ENCODE data around the gene ANAPC1. TPM values are rescaled to one million over a fixed set of nuclear protein-coding genes. Genes with fewer than 3 reads are reported as not detected.

ANAPC1 gene
- total and polyA plus RNA-seq, 10 of the 15 experiments (the other 5 are each of a cell fraction or from before 2014, with no cell fraction given) = 10.0 to 108 (median 53.6) TPM

DNA sequence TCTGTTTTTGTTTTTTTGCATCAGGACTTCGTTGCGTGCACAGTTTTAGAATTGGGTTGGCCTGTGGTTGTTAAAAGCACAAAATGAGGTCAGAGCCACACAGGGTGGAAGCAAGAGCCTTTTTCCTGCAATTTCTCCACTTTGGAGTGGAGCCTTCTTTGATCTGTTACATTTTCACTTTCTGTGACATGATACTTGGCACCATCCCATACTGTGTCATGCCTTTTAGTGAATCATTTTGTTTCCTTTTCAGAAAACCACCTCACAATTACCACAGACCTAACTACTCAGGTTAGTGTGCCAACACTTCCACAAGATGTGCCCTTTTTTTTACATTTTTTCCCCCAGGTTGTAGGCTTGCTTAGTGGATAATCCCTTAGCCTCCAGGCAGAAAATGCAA, 46.9 kb upstream of the ANAPC1 start:
- Histone ChIP-seq H3K36me3 (ENCODE audit: control insufficient read depth in 2 of 2, insufficient read depth in 2 of 2, low read length in 1 of 2) (no peaks in the 10 kb centered on the region; a peak in 1 of 4 replicates), H3K9ac (ENCODE audit: control insufficient read depth, insufficient read depth, low read length) (no peak overlapping the region), H3K79me2 (ENCODE audit: control insufficient read depth, insufficient read depth, low read length) (no peaks in the 10 kb centered on the region), H2AFZ (ENCODE audit: control insufficient read depth, low read depth, low read length) (no peak overlapping the region), H3K4me3 (no peak overlapping the region), H3K27me3 (replicated peaks in 1 of 2; ENCODE audit: control insufficient read depth in 2 of 2, insufficient read depth in 2 of 2, low read length in 1 of 2) (no peaks in the 10 kb centered on the region), H3K4me1 (ENCODE audit: control insufficient read depth, insufficient read depth, low read length) (no peaks in the 10 kb centered on the region), H3K27ac (ENCODE audit: control insufficient read depth, insufficient read depth) (no peak overlapping the region), H3K9me3 (replicated peaks; ENCODE audit: control insufficient read depth, insufficient read depth, low read length) (no peaks in the 10 kb centered on the region), H4K20me1 (ENCODE audit: control insufficient read depth, insufficient read depth) (no peaks in the 10 kb centered on the region), H3K4me2 (ENCODE audit: control insufficient read depth, insufficient read depth) (no peak overlapping the region)
- SMC1A ChIA-PET (ENCODE audit: uncharacterized antibody, unreplicated experiment) = interaction anchor here (1.5 kb wide), 1 partner anchor 19 kb away, joined by 3 read pairs; no protein-coding TSS in a partner anchor
- in situ Hi-C loops (cut with MboI) = no loop called here
- RAD21 ChIA-PET (ENCODE audit: unreplicated experiment) = interaction anchor here (1.7 kb wide), 1 partner anchor 31 kb away, joined by 4 read pairs; no protein-coding TSS in a partner anchor
- CTCF ChIA-PET = interaction anchor here (0.8 kb wide), 1 partner anchor 20 kb away, joined by 4 read pairs; no protein-coding TSS in a partner anchor
- intact Hi-C loops (cut with micrococcal nuclease; ENCODE audit: unreplicated experiment) = no loop called here
- FAIRE-seq = no peak
- BruUV-seq (replicated peaks) = no TSS peak
- POLR2A ChIA-PET = no interaction called here
- DNase-seq (ENCODE audit: low read depth, low spot score) = peak; percentile 1
- ATAC-seq = peak; percentile 88
- 0% methylated on average over 2 of the region's 2 CpGs for WGBS (ENCODE audit: insufficient coverage, insufficient replicate concordance, low lambda C conversion rate, missing lambda C conversion rate)
- TF ChIP-seq STAT3 (IDR thresholded peaks at IDR 0.05; ENCODE audit: low read depth, low read length) = no peak
- TF ChIP-seq EED (IDR thresholded peaks at IDR 0.05; ENCODE audit: low read depth) = peak; percentile 62
- TF ChIP-seq, protein P1, sequence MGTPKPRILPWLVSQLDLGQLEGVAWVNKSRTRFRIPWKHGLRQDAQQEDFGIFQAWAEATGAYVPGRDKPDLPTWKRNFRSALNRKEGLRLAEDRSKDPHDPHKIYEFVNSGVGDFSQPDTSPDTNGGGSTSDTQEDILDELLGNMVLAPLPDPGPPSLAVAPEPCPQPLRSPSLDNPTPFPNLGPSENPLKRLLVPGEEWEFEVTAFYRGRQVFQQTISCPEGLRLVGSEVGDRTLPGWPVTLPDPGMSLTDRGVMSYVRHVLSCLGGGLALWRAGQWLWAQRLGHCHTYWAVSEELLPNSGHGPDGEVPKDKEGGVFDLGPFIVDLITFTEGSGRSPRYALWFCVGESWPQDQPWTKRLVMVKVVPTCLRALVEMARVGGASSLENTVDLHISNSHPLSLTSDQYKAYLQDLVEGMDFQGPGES (IDR thresholded peaks at IDR 0.05) = no peak
- TF ChIP-seq, protein P2, sequence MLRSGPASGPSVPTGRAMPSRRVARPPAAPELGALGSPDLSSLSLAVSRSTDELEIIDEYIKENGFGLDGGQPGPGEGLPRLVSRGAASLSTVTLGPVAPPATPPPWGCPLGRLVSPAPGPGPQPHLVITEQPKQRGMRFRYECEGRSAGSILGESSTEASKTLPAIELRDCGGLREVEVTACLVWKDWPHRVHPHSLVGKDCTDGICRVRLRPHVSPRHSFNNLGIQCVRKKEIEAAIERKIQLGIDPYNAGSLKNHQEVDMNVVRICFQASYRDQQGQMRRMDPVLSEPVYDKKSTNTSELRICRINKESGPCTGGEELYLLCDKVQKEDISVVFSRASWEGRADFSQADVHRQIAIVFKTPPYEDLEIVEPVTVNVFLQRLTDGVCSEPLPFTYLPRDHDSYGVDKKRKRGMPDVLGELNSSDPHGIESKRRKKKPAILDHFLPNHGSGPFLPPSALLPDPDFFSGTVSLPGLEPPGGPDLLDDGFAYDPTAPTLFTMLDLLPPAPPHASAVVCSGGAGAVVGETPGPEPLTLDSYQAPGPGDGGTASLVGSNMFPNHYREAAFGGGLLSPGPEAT (IDR thresholded peaks at IDR 0.05; ENCODE audit: low read depth) = peak; percentile 46; the same call in 1 of the 2 replicates
- no peak for TF ChIP-seq ZZZ3 (IDR thresholded peaks at IDR 0.05; ENCODE audit: control insufficient read depth, insufficient read length, low read depth)
- TF ChIP-seq ATF7 (IDR thresholded peaks at IDR 0.05; ENCODE audit: low read depth) = peak; percentile 53; the same call in 1 of the 2 replicates
- no peak for TF ChIP-seq CHD2 (IDR thresholded peaks at IDR 0.05; ENCODE audit: borderline replicate concordance, low read depth, low read length)
- no peak for TF ChIP-seq MTA3 (IDR thresholded peaks at IDR 0.05; ENCODE audit: borderline replicate concordance, low read length)
- TF ChIP-seq NFYA (IDR thresholded peaks at IDR 0.05; ENCODE audit: borderline replicate concordance, low read depth, low read length) = no peak
- no peak for TF ChIP-seq RCOR1 (conservative IDR thresholded peaks at IDR 0.05; ENCODE audit: low read depth, low read length)
- no peak for TF ChIP-seq NBN (IDR thresholded peaks at IDR 0.05)
- TF ChIP-seq MEF2A (IDR thresholded peaks at IDR 0.05; ENCODE audit: insufficient read depth, low read depth, low read length) = no peak
- TF ChIP-seq KDM1A (IDR thresholded peaks at IDR 0.05; ENCODE audit: borderline replicate concordance) = no peak
- no peak for TF ChIP-seq SIN3A (IDR thresholded peaks at IDR 0.05; ENCODE audit: low read depth, low read length)
- no peak for TF ChIP-seq TCF3 (IDR thresholded peaks at IDR 0.05; ENCODE audit: borderline replicate concordance, insufficient read depth, low read depth, low read length)
- no peak for TF ChIP-seq FOS (IDR thresholded peaks at IDR 0.05; ENCODE audit: borderline replicate concordance, extremely low read depth, insufficient read length)
- no peak; the same call in 1 of the 2 replicates for TF ChIP-seq RUNX3 (IDR thresholded peaks at IDR 0.05; ENCODE audit: low read length)
- TF ChIP-seq TCF7 (IDR thresholded peaks at IDR 0.05; ENCODE audit: borderline replicate concordance) = peak; percentile 70
- TF ChIP-seq SP1 (IDR thresholded peaks at IDR 0.05; ENCODE audit: low read depth, low read length) = no peak
- TF ChIP-seq, protein P3, sequence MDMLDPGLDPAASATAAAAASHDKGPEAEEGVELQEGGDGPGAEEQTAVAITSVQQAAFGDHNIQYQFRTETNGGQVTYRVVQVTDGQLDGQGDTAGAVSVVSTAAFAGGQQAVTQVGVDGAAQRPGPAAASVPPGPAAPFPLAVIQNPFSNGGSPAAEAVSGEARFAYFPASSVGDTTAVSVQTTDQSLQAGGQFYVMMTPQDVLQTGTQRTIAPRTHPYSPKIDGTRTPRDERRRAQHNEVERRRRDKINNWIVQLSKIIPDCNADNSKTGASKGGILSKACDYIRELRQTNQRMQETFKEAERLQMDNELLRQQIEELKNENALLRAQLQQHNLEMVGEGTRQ (IDR thresholded peaks at IDR 0.05; ENCODE audit: borderline replicate concordance, low read depth, low read length) = no peak
- no peak for TF ChIP-seq EZH2 (IDR thresholded peaks at IDR 0.05; ENCODE audit: borderline replicate concordance, control insufficient read depth, low read depth, low read length)
- TF ChIP-seq, protein P4, sequence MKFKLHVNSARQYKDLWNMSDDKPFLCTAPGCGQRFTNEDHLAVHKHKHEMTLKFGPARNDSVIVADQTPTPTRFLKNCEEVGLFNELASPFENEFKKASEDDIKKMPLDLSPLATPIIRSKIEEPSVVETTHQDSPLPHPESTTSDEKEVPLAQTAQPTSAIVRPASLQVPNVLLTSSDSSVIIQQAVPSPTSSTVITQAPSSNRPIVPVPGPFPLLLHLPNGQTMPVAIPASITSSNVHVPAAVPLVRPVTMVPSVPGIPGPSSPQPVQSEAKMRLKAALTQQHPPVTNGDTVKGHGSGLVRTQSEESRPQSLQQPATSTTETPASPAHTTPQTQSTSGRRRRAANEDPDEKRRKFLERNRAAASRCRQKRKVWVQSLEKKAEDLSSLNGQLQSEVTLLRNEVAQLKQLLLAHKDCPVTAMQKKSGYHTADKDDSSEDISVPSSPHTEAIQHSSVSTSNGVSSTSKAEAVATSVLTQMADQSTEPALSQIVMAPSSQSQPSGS (IDR thresholded peaks at IDR 0.05; ENCODE audit: low read length) = no peak

Measured in GM12878 (cell line).